ENCODE results near the gene TYK2.

TYK2 gene

DNA sequence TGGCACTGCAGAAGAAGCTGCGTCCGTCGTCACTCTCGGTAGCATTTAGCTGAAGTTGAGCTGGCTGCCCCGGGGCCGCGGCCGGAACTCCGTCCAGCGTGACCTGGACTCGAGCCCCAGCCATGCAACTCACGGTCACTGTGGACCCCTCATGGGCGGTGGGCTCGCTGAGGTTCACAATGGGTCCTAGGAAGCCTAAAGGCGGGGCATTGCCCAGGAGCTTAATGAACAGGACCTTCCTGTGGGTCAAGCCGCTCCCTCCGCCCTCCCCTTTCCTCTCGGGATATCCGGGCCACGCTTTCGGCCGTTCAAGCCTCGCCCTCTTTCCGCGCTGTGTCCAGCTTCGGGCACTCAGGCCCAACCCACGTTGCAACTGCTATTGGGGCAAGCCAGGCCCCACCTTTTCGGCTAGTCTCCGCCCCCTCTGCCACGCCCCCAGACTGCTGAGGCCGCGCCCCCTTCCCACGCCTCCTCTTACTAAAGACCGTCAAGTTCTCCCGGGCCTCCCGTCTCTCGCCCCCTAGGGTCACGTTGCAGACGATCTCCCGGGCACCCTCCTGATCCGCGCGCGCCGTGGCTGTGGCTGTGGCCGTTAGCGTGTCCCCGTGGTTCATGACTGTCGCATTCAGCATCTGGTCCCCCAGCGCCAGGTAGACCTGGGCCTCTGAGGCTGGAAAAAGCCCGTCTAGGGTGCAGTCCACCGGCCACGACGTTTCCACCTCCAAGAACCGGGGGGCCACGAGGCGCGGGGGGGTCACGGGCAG is 45.6 kb downstream of the TYK2 start:
- H3K9me3 ChIP-seq (ENCODE audit: control insufficient read depth, insufficient read depth, low read length): no peaks in the 10 kb centered on the region
- DNase-seq (ENCODE audit: low read depth, low spot score): no peak
- peaks cover 18% of the 10 kb centered on the region for H3K4me1 ChIP-seq (ENCODE audit: control insufficient read depth, insufficient read depth, low read length)
- H3K27me3 ChIP-seq (ENCODE audit: control insufficient read depth, insufficient read depth, low read length): no peaks in the 10 kb centered on the region
- H3K27ac ChIP-seq (ENCODE audit: low read length): no peak overlapping the region
- peak overlapping the region; percentile 95; the same call in 1 of the 2 replicates for H3K4me3 ChIP-seq (ENCODE audit: low read length)
- no CpG with 5 or more reads among the region's 59 CpGs for WGBS (ENCODE audit: insufficient coverage, insufficient read length)
- H3K36me3 ChIP-seq (ENCODE audit: control insufficient read depth, insufficient read depth, low read length): peaks cover 5% of the 10 kb centered on the region

DNA sequence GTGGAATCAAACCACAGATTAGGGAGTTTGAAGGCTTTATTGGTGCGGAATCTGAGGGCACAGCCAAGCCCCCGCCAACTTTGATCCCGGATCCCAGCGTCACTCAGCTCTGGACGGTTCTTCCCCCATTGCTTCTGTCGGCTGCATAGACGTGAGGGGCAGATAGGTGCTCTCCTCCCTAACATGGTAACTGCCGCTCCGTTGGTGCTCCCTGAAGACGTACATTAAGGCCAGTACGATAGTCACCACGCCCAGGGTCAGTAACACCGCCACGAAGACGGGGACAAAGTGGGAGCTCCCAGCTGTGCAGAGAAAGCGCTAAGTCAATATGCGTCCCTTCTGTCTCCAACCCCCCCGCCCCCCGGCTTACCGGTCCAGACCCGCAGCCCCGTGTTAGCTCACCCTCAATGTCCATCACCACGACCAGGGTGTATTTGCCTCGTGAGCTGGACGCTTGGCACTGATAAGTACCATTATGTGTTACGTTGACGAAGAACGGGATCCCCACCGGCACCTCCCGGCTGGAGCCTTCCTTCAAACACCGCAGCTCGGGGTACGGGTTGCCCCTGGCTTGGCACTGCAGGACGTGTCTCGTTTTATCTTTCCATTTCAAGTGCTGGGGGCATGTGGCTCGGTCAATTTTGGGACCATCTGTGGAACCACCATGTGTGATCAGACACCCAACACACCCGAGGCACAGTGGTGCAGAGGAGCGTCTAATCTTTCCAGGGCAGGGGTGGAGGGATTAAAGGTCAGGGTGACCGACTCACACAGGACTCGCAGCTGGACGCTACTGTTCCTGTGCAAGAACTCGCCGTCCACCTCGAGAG is 46.4 kb downstream of the TYK2 start:
- H3K27me3 ChIP-seq (ENCODE audit: control insufficient read depth, insufficient read depth, low read length): no peaks in the 10 kb centered on the region
- H3K27ac ChIP-seq (ENCODE audit: low read length): no peak overlapping the region
- peak overlapping the region; percentile 95; the same call in 1 of the 2 replicates for H3K4me3 ChIP-seq (ENCODE audit: low read length)
- peaks cover 12% of the 10 kb centered on the region for H3K36me3 ChIP-seq (ENCODE audit: control insufficient read depth, insufficient read depth, low read length)
- no CpG with 5 or more reads among the region's 44 CpGs for WGBS (ENCODE audit: insufficient coverage, insufficient read length)
- peaks cover 10% of the 10 kb centered on the region for H3K4me1 ChIP-seq (ENCODE audit: control insufficient read depth, insufficient read depth, low read length)
- no peak for DNase-seq (ENCODE audit: low read depth, low spot score)
- no peaks in the 10 kb centered on the region for H3K9me3 ChIP-seq (ENCODE audit: control insufficient read depth, insufficient read depth, low read length)

DNA sequence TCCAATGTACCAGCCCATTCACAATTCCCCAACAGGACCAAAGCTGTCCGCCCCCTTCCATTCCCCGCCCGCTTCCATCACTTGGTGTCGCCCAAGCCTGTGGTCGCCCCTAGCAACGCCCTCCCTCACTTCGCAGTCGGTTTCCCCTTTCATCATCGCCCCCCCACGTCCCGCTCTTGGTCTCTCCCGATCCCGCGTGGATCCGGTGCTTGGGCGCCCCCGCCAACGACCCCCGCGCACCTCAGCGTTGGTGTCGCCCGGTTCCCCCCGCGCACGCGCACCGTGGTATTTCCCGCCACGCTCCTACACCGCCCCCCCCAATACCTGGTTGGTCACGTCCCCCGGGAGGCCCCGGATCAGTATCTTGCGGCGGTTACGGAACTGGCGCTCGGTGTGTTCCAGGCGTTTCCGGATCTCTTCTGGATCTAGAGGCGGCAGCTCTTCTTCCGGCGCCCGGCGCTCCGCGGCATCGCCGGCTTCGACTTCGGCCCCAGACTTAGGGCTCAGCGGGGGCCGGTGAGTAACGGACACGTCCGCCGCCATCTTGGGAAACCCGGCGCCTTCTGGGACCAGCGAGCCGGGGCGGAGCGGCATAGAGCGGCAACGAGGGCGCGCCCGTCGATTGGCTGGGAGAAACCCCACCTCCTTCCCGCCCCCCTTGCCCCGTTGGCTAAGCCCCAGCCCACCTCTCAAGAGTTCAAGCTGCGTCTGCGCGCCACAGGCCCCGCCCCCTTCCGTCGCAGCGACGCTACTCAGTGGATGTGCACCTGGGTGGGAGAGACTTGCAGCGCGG is 47.2 kb downstream of the TYK2 start, which contains the start of gene RAVER1:
Gene RAVER1 (minus strand): TSS at position 565 of the 793 bp plus-strand sequence. CDS start 22 bp downstream, at position 543.
- DNase-seq (ENCODE audit: low read depth, low spot score): peak; percentile 85
- H3K4me3 ChIP-seq (ENCODE audit: low read length): peak within 1 kb of the TSS; percentile 95
- no peaks in the 10 kb centered on the region for H3K9me3 ChIP-seq (ENCODE audit: control insufficient read depth, insufficient read depth, low read length)
- peaks cover 18% of the 10 kb centered on the region for H3K36me3 ChIP-seq (ENCODE audit: control insufficient read depth, insufficient read depth, low read length)
- H3K27me3 ChIP-seq (ENCODE audit: control insufficient read depth, insufficient read depth, low read length): no peaks in the 10 kb centered on the region
- no CpG with 5 or more reads among the region's 82 CpGs for WGBS (ENCODE audit: insufficient coverage, insufficient read length)
- H3K4me1 ChIP-seq (ENCODE audit: control insufficient read depth, insufficient read depth, low read length): peaks cover 6% of the 10 kb centered on the region
- no peak within 1 kb of the TSS for H3K27ac ChIP-seq (ENCODE audit: low read length)

DNA sequence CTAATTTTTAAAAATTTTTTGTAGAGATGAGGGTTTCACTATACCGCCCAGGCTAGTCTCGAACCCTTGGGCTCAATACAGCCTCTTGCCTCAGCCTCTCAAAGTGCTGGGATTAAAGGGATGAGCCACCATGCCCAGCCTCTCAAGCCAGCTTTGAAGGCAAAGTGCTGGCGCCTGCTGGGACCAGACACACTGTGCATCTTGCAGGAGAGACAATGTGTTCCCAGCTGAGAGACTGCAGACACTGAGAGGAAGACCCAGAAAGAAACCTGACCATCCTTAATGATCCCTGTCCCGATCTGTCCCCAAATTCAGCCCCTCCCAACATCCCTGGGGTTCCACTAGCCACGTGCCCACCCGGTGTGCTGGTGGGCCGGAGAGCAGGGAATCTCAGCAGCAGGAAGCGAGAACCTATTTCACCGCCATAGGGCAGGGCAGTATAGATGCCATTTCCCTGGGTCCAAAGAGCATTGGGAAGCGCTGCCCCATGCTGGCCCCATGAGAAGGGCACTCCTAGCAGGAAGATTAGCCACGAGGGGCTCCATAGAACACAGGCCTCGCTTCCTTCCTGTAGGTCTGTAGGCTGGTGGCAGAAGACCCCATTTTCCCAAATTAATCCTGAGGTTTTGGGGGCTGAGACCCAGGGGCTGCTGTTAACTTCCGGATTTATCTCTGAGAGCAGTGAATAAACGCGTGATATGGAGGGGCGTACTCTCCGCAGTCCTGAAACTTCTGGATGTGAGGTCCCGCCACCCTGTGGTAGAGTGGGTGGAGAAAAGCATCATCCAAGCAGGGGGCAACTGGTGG is 48.0 kb downstream of the TYK2 start:
- Histone ChIP-seq H3K27me3 (ENCODE audit: control insufficient read depth, insufficient read depth, low read length) (no peaks in the 10 kb centered on the region), H3K27ac (ENCODE audit: low read length) (no peak overlapping the region), H3K4me1 (ENCODE audit: control insufficient read depth, insufficient read depth, low read length) (peaks cover 6% of the 10 kb centered on the region), H3K36me3 (ENCODE audit: control insufficient read depth, insufficient read depth, low read length) (peaks cover 26% of the 10 kb centered on the region), H3K4me3 (ENCODE audit: low read length) (peak overlapping the region; percentile 95; the same call in 1 of the 2 replicates), H3K9me3 (ENCODE audit: control insufficient read depth, insufficient read depth, low read length) (no peaks in the 10 kb centered on the region)
- no CpG with 5 or more reads among the region's 18 CpGs for WGBS (ENCODE audit: insufficient coverage, insufficient read length)
- DNase-seq (ENCODE audit: low read depth, low spot score): no peak

DNA sequence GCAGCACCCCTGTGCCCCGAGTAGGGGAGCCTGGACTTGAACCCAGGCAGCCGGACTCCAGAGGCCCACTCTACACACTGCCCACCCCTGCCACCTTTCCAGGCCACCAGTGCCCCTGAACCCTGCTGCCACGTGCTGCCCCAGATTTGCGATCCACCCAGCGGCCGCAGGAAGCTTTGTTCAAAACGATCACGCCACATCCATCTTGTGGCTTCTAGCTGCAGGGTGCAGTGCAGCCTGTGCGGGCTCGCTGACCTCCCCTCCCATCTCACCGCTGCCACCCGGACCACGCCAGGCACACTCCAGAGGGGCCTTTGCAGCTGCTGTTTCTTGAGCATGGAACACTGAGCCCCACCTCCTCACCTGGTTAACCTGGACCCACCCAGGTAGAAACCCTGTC is 50.8 kb downstream of the TYK2 start:
- DNase-seq (ENCODE audit: low read depth, low spot score): no peak
- peaks cover 4% of the 10 kb centered on the region; the same call in 1 of the 2 replicates for H3K4me1 ChIP-seq (ENCODE audit: control insufficient read depth, insufficient read depth, low read length)
- no peaks in the 10 kb centered on the region for H3K9me3 ChIP-seq (ENCODE audit: control insufficient read depth, insufficient read depth, low read length)
- no peak overlapping the region for H3K4me3 ChIP-seq (ENCODE audit: low read length)
- H3K27ac ChIP-seq (ENCODE audit: low read length): no peak overlapping the region
- H3K27me3 ChIP-seq (ENCODE audit: control insufficient read depth, insufficient read depth, low read length): no peaks in the 10 kb centered on the region
- WGBS (ENCODE audit: insufficient coverage, insufficient read length): no CpG with 5 or more reads among the region's 13 CpGs
- peaks cover 30% of the 10 kb centered on the region for H3K36me3 ChIP-seq (ENCODE audit: control insufficient read depth, insufficient read depth, low read length)

DNA sequence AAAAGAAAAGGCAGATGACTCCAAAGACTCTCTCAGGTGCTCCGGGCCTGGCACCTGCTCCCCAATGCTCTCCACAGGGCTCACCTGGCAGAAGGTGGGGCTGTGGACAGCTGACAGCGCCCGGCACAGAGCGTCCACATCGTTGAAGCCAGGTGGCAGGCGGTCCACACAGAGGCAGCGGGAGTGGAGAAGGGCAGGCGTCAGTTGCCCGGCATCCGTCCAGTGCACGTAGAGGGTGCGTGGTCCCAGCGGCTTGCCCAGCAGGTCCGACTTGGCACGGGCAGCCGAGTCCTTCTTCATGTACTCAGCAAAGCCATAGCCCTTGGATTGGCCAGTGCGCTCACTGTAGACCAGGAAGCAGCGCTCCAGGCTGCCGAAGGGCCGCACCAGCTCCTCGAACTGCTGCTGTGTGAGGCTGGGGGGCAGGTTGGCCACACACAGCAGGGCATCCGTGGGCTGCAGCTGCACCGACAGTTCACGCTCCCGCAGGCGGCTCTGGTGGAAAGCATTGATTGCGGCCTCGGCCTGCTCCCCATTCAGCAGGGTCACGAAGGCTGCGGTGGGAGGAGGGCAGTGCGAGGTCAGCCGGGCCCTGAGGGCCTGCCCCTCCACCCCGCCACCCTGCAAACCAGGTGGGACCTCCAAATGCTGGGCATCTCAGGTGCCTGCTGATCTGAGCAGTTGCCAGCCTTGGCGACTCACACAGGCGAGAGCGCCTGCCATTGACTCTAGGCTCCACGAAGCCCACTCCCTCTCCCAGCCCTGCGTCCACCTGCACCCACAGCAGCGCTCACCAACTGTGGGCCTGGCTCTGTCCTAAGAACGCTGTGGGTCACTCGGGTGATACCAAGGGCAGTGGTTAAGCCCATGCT is 51.6 kb downstream of the TYK2 start:
- WGBS (ENCODE audit: insufficient coverage, insufficient read length): no CpG with 5 or more reads among the region's 41 CpGs
- no peak overlapping the region for H3K4me3 ChIP-seq (ENCODE audit: low read length)

DNA sequence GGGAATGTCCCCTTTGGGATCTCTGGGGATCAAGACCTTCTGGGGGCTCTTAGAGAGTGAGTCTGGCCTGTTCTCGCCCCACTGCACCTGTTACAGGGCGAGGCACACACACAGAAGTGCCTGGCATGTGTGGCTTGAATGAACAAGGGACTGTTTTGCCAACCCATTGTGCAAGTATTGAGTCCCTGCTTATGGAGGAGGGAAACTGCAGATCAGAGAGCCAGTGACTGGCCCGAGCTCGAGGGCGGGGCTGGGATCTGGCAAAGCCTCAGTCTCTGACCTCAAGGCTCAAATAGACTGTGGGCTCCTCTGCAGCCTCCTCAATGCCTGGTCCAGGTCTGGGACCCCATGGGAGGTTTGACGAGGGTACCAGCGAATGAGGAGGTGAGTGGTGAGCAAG is 52.6 kb downstream of the TYK2 start:
- no CpG with 5 or more reads among the region's 7 CpGs for WGBS (ENCODE audit: insufficient coverage, insufficient read length)
- Histone ChIP-seq H3K36me3 (ENCODE audit: control insufficient read depth, insufficient read depth, low read length) (peaks cover 40% of the 10 kb centered on the region), H3K27me3 (ENCODE audit: control insufficient read depth, insufficient read depth, low read length) (no peaks in the 10 kb centered on the region), H3K9me3 (ENCODE audit: control insufficient read depth, insufficient read depth, low read length) (no peaks in the 10 kb centered on the region), H3K27ac (ENCODE audit: low read length) (no peak overlapping the region), H3K4me3 (ENCODE audit: low read length) (no peak overlapping the region), H3K4me1 (ENCODE audit: control insufficient read depth, insufficient read depth, low read length) (peaks cover 3% of the 10 kb centered on the region; the same call in 1 of the 2 replicates)
- DNase-seq (ENCODE audit: low read depth, low spot score): no peak

More for the DNA sequence above, 51.6 kb downstream of the TYK2 start:
- no peaks in the 10 kb centered on the region for H3K27me3 ChIP-seq (ENCODE audit: control insufficient read depth, insufficient read depth, low read length)
- peaks cover 30% of the 10 kb centered on the region for H3K36me3 ChIP-seq (ENCODE audit: control insufficient read depth, insufficient read depth, low read length)
- H3K27ac ChIP-seq (ENCODE audit: low read length): no peak overlapping the region
- no peak for DNase-seq (ENCODE audit: low read depth, low spot score)
- H3K9me3 ChIP-seq (ENCODE audit: control insufficient read depth, insufficient read depth, low read length): no peaks in the 10 kb centered on the region
- peaks cover 3% of the 10 kb centered on the region; the same call in 1 of the 2 replicates for H3K4me1 ChIP-seq (ENCODE audit: control insufficient read depth, insufficient read depth, low read length)

DNA sequence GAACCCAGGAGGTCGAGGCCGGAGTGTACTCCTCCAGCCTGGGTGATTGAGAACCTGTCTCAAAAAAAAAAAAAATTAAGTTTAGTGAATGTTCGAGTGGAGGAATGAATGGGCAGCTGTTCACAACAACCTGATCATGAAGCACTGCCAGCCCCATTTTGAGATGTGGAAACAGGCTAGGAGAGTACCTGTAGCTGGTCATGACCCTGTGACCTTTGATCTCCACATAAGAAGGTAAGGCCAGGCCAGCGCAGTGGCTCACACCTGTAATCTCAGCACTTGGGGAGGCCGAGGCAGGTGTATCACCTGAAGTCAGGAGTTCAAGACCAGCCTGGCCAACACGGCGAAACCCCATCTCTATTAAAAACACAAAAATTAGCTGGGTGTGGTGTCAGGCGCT is 54.6 kb downstream of the TYK2 start:
- H3K27ac ChIP-seq (ENCODE audit: low read length): no peak overlapping the region
- H3K9me3 ChIP-seq (ENCODE audit: control insufficient read depth, insufficient read depth, low read length): no peaks in the 10 kb centered on the region
- no CpG with 5 or more reads among the region's 8 CpGs for WGBS (ENCODE audit: insufficient coverage, insufficient read length)
- H3K4me1 ChIP-seq (ENCODE audit: control insufficient read depth, insufficient read depth, low read length): no peaks in the 10 kb centered on the region
- DNase-seq (ENCODE audit: low read depth, low spot score): no peak
- H3K27me3 ChIP-seq (ENCODE audit: control insufficient read depth, insufficient read depth, low read length): no peaks in the 10 kb centered on the region
- peaks cover 56% of the 10 kb centered on the region for H3K36me3 ChIP-seq (ENCODE audit: control insufficient read depth, insufficient read depth, low read length)
- no peak overlapping the region for H3K4me3 ChIP-seq (ENCODE audit: low read length)

All from iPS DF 6.9 (cell line).